GM13977 (cell line): ENCODE results near the gene FBXW11.
"Not testable (repeated sequence)": the region's sequence is repeated elsewhere in the genome, so short reads cannot be mapped to it uniquely, and the experiment has no call there.

Source experiments
- DNase-seq: peaks from one replicate; pipeline ENCODE4 v3.0.0; 2012; ENCODE audit warnings: low spot score
- in situ Hi-C: fragments of 300-500 bp; cut with MboI; formaldehyde crosslinking; loops from one replicate; pipeline ENCODE4 v1.12.0; 2022; ENCODE audit warnings: low sequenced_read_pairs, low pct_unique_long_range_greater_than_20kb, mixed read lengths, inconsistent platforms; ENCODE audit not compliant: unreplicated experiment
- TF ChIP-seq, protein P1 (sequence below): IDR thresholded peaks from 2 replicates; pipeline ENCODE4 v1.5.1; 2012; ENCODE audit warnings: mild to moderate bottlenecking, control low read depth; ENCODE audit not compliant: insufficient read depth; ENCODE audit errors: extremely low read depth, missing control alignments

FBXW11 gene

GRCh38 chr5:171926311-171926710, 80.1 kb downstream of the FBXW11 start:
- in situ Hi-C loops, result no loop called here
- DNase-seq, result no peak
- TF ChIP-seq, protein P1, sequence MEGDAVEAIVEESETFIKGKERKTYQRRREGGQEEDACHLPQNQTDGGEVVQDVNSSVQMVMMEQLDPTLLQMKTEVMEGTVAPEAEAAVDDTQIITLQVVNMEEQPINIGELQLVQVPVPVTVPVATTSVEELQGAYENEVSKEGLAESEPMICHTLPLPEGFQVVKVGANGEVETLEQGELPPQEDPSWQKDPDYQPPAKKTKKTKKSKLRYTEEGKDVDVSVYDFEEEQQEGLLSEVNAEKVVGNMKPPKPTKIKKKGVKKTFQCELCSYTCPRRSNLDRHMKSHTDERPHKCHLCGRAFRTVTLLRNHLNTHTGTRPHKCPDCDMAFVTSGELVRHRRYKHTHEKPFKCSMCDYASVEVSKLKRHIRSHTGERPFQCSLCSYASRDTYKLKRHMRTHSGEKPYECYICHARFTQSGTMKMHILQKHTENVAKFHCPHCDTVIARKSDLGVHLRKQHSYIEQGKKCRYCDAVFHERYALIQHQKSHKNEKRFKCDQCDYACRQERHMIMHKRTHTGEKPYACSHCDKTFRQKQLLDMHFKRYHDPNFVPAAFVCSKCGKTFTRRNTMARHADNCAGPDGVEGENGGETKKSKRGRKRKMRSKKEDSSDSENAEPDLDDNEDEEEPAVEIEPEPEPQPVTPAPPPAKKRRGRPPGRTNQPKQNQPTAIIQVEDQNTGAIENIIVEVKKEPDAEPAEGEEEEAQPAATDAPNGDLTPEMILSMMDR, result no peak

DNA sequence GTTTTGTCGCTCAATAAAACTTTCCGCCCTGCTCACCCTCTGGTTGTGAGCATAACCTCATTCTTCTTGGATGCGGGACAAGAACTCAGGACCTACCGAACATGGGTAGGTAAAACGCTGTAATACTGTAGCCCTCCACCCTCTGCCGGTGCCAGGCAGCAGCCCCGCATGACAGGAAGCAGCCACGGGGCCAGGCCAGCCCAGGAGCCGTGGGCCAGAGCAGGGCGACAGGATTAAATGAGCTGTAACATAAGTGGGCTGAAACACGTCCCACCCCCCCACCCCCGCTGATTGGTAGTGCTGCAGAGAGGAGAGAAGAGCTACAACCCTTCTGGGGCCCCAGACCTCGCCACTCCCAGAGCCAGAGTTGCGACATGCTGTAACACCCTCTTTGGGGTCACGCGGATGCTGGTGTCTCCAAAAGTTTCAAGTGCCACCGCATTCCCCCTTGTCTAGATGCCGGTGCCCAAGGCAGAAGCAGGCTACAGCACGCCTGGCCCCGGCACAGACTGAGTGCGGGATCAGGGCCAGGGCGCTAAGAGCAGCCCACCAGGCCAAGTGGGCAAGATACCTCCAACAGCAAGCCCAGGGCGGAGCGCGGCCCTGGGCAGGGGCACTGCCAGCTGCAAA, 81.8 kb downstream of the FBXW11 start:
- in situ Hi-C loops, result no loop called here
- TF ChIP-seq, protein P1, result no peak
- no peak for DNase-seq

DNA sequence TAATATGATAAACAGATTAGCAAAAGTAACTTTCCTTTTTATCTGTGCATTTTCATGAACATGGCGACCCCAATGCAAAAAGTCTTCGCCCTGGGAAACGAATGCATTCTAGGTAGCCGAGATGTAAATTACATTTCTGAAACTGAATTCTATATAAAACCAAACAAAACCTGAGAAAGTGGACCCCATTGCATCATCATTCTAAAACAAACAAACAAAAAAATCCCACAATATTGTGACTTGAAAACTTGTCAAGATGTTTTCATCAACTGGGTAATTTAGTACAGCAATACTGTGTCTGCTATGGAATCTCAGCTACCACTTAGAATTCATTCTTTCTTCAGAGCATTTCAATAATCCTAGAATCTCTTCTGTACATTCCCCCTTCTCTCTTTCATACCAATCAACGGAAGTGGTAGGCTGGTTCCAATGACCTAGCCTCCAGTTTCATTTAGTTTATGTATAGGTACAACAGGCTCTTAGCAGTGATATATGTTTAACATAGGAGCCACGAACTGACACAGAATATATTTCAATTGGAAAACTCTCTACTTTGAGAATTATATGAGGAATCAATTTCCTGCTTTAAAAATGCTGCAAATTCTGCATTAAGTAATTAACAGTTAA, 85.6 kb downstream of the FBXW11 start:
- DNase-seq, result peak; percentile 22
- in situ Hi-C loops, result no loop called here
- TF ChIP-seq, protein P1, result no peak

DNA sequence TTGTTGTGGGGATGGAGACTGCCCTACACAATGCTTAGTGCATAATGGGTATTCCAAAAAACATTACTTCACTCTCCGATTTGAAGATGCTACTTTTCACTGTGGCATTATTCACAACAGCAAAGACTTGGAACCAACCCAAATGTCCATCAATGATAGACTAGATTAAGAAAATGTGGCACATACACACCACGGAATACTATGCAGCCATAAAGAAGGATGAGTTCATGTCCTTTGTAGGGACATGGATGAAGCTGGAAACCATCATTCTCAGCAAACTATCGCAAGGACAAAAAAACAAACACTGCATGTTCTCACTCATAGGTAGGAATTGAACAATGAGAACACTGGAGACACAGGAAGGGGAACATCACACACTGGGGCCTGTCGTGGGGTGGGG, 90.7 kb downstream of the FBXW11 start:
- DNase-seq, in situ Hi-C loops: not testable (repeated sequence)

DNA sequence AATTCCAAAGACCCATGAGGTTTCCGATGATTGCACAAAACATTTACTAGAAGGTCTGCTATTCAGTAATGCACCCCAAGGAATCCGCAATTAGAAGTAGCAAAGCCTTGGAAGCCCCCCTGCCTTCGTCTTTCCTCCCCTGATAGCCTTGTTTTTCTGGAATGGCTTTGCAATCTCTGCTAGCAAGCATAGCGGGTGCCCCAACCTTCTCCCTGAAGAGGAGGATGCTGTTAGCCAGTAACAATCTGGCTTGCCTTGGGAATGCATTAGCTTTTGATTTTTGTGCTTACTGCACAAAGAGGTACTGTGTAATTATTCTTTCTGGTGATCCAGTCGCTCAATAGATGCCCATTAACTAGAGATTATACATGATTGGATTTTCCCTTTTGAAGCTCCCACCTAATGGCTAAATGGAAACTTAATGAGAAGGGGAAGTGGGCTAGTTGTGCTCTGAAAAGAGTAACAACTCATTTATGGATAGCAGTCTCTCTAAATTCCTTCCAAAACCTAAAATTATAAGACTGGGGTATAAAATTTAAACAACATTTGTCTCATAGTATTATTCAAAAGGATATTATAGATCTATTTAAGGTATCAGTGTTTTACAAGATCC, 91.6 kb downstream of the FBXW11 start:
- in situ Hi-C loops, result no loop called here
- TF ChIP-seq, protein P1, result no peak
- DNase-seq, result no peak

DNA sequence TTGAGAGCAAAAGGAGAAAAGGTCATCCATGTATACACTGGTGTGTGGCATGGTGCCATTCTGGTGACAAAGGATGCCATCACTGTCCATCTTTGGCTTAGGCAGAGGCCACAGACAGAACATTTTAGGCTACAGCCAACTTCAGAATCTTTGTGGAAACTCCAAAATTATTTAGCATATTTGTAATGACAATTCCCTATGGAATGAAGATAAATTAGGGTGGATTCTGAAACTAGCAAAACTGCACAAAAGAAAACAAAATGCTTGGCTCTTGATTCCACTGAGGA, 92.5 kb downstream of the FBXW11 start:
- in situ Hi-C loops, result no loop called here
- TF ChIP-seq, protein P1, result no peak
- no peak for DNase-seq

DNA sequence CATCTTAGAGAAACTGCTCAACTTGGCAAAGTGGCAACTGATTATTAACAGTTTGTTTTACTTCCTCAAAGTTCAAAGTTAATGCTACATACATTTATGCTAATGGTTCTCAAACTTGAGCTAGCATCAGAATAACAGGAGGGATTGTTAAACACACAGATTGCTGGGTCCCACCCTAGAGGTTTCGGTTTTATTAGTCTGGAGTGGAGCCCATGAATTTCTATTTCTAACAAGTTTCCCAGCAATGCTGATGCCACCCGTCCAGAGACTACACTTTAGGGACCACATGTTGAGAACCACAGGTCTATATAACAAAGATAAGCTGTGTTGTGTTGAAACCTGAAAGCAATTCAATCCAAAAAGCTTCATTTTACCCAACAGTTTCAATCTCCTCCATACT, 95.3 kb downstream of the FBXW11 start:
- DNase-seq, result no peak
- in situ Hi-C loops, result no loop called here
- TF ChIP-seq, protein P1, result no peak
